GM12878 (cell line): Measurements from ENCODE around the gene SPAAR.

Experiments used
- BRCA1 ChIP-seq: IDR thresholded peaks from 2 replicates; pipeline ENCODE4 v1.6.1; 2011; ENCODE audit warnings: low read depth, low read length, improper control_type of control experiment
- CTCF ChIP-seq, 3 experiments: IDR thresholded peaks in 2 of 3; conservative IDR thresholded peaks in 1 of 3; 2 replicates each; pipeline ENCODE4 v1.5.1; 2011; ENCODE audit warnings: low read depth in 3 of 3, low read length in 3 of 3, mild to moderate bottlenecking in 3 of 3, control low read depth in 2 of 3, moderate library complexity in 2 of 3, inconsistent platforms in 1 of 3, mixed read lengths in 1 of 3; ENCODE audit not compliant: control insufficient read depth in 2 of 3, insufficient read depth in 1 of 3; ENCODE audit errors: extremely low read depth in 1 of 3
- KDM1A ChIP-seq: fragments of 200-600 bp; sonication (generic); IDR thresholded peaks from 2 replicates; pipeline ENCODE4 v1.6.1; 2016; ENCODE audit warnings: borderline replicate concordance
- USF1 ChIP-seq: IDR thresholded peaks from 2 replicates; pipeline ENCODE4 v1.6.1; 2011; ENCODE audit warnings: borderline replicate concordance, low read depth, mild to moderate bottlenecking, moderate library complexity, mixed read lengths, low read length; ENCODE audit not compliant: insufficient read depth; ENCODE audit errors: extremely low read length

DNA sequence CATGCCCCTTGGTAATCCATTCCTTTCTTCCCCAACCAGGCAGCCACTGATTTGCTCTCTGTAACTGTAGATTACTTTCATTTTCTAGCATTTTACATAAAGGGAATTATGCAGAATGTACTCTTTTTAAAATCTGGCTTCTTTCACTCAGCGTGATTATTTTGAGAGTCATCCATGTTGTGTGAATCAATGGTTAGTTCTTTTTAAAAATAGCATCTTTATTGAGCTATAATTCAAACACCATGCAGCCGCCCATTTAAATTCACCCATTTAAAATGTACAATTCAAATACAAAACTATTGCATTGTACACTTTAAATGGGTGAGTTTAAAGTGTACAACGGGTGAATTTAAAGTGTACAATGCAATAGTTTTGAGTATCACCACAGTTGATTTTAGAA, 36.8 kb upstream of the SPAAR start:
- TF ChIP-seq CTCF (IDR thresholded peaks at IDR 0.05 in 2 of 3, conservative IDR thresholded peaks at IDR 0.05 in 1 of 3; ENCODE audit: control insufficient read depth in 2 of 3, extremely low read depth in 1 of 3, insufficient read depth in 1 of 3, low read depth in 3 of 3, low read length in 3 of 3): no peak
- TF ChIP-seq BRCA1: no peak
- TF ChIP-seq USF1: no peak
- no peak for TF ChIP-seq KDM1A
